GM19467 (cell line): ENCODE data around the gene PLA2G4E.

Experiments
- ATAC-seq: cut with Tn5 transposase; IDR thresholded peaks from one replicate; pipeline ENCODE4 v1.9.1; 2021; ENCODE audit warnings: mild to moderate bottlenecking, moderate library complexity; ENCODE audit not compliant: unreplicated experiment

PLA2G4E gene

DNA sequence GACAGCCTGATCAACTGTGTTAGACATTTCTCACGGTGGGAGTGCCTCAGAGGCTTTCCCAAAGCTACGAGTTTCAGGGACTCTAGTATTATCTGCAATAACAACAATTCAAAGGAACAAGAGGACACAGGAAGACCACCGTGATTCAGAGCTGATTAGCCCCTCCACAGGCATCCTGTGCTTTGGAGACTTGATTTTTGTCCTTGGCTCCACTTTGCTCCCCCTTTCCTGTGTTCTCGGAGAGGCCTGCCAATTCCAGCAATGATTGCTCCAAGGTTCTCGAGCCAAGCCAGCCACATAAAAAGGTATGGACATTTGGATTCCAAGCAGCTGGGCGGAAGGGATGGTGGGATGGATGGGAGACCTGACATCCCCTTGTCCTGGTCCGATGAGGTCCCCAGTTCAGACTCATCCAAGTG is 62.8 kb downstream of the PLA2G4E start:
- ATAC-seq: no peak

GRCh38 chr15:41957021-41957897 is 63.6 kb downstream of the PLA2G4E start:
- ATAC-seq: no peak

DNA sequence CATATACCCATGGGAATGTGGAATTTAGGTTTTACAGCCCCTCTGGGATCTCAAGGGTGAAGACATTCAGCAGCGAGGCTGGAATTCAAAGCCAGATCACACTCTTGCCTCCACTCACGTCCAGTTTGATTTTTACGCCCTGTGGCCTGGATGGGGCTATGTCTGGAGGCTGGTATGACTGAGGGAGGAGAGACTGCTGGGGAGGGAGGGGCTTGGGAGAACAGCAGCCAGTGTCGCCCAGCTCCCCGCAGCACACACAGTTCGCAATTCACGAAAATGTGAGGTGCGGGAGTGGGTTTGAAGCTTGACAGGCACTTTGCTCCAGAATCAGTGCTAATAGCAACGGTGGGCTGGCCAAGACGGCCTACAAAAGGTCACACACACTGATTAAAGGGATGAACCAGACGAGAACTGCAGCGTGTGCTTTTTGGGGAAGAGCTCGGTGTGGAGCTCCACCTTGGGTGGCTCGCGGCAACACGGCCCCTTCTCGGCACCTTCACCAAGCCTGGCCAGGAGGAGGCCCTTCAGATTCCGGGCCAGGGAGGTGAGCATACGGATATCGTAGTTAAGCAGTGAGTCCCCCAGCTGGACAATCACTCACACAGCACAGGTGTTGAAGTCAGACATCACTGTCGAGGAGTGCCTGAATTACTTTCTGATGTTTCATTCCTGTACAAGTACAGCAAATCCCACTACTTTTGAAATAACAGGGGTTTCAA is 64.9 kb downstream of the PLA2G4E start:
- ATAC-seq: no peak

- no peak for ATAC-seq
Observed at GRCh38 chr15:41955100-41955499, 65.7 kb downstream of the PLA2G4E start.

DNA sequence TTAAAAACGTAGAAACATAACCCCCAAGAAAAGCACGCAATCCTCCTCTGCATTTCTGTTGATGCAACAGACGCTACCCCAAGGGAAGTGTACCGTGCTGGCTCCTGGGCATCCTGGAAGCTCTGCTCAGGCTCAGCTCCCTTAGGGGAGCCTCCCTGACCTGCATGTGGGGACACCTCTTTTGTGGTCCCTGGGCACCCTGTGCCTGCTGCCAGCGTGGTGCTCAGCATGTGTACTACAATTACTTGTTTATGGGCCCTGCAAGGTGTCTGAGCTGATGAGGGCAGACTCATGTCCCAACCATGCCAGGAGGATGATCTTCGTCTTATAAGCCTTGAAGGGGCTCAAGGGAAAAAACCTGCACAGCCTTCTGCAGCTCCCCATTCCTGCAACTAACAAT is 66.8 kb downstream of the PLA2G4E start:
- no peak for ATAC-seq

DNA sequence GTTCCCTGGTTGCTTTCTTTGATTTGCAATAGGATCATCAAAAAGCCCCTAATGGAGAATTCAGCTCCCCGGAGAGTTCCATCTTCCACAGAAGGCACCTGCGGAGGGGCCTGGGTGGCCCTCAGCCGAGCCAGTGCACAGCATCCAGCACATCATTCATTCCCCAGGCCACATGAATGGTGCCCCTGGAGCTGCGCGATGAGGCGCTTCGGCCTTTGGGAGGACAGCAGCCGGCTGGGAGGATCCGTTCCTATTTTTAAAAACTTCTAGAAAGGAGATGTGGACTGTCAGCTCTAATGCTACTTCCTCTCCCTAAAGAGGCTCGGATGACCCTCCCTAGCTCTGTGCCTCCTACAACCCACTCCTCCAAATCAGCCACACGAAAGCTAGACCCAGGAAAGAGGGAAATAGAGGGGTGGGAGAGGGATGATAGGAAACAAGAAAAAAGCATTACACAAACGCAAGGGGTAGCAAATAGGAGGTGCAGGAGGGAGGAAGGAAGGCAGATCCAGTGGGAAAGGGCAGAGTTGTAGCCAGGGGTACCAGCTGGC is 68.8 kb downstream of the PLA2G4E start:
- ATAC-seq: no peak

DNA sequence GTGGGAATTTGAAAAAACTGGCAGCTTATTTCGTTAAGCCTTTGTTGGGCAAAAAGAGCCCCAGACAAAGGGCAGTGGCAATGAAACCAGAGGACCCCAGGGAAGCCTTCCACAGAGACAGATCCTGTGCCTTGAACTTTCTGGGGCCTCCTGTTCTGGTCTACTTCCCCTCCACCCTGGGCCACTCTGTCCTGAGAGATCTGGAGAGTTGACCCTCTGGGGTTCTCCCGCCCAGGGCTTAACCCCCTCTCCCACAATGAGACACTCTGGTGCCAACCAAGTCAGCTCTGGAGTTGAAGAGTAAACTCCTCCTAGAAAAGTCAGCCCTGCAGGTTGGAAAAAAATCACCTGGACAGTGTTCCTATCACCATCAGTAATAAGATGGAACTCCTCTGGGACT is 69.3 kb downstream of the PLA2G4E start:
- no peak for ATAC-seq

DNA sequence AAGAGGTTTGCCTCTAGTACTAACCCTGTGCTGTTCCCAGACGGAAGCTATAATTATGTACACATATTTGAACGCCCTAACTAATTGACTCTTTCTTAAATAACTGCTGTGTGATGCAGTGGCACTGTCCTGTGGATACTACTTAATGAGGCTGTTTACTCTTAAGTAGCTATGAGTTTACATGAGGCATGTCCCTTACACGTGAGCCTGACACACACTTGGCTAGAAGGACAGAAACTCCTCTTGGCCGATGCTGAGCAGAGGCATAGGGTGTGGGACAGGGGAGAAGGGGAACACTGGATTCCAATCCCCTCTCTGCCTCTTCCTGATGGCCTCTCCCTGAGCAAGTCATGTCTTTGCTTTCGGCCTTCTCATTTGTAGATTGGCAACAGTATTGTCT is 70.4 kb downstream of the PLA2G4E start:
- no peak for ATAC-seq

GRCh38 chr15:41950127-41950483 is 70.7 kb downstream of the PLA2G4E start:
- no peak for ATAC-seq

- ATAC-seq: no peak
Observed at GRCh38 chr15:41949401-41950126, 71.3 kb downstream of the PLA2G4E start.

DNA sequence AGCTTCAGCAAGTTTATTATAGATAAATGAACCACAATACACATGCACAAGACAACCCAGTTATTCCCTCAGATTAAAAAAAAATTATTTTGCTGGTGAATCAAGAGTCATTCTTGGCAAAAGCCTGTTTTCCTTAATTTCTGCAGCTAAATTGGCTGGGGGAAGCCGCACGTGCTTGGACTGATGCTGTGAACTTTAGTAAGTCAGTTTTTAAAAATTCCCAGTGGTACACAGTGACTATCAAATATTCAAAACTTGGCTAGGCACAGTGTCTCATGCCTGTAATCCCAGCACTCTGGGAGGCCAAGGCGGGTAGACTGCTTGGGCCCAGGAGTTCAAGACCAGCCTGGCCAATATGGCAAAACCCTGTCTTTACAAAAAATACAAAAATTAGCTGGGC is 72.4 kb downstream of the PLA2G4E start:
- no peak for ATAC-seq

DNA sequence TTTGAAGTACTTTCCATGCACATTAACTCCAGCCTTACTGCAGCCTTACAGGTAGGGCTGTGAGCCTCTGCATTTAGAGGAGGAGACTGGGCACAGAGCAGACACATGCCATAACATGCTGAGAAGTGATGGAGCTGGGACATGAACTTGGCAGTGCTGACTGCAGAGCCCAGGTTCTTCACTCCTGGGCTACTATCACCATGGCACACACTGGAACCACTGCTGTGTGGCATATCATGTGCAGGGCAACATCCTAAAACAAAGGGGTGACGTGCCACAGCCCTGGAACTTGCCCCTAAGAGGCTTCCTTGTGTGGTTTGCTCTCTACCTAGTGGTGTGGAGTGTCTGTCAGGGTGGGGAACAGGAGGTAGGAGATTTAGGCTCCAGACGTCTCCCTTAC is 73.9 kb downstream of the PLA2G4E start:
- ATAC-seq: no peak

DNA sequence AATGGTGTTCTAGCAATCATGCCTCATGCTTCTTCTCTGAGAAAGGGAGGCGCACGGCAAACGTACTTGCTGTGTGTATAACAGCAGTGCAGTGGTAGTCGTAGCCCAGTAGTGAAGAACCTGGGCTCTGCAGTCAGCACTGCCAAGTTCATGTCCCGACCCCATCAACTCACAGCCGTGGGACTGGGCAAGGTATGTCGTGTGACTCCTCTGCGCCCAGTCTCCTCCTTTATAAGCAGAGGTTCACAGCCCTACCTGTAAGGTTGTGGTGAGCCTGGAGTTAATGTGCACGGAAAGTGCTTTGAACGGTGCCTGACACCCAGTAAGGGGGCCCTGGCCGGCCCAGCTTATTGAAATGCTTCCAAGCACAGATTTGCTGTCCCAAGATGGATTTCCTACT is 75.1 kb downstream of the PLA2G4E start:
- no peak for ATAC-seq

- no peak for ATAC-seq
Observed at GRCh38 chr15:41945221-41945620, 75.6 kb downstream of the PLA2G4E start.

DNA sequence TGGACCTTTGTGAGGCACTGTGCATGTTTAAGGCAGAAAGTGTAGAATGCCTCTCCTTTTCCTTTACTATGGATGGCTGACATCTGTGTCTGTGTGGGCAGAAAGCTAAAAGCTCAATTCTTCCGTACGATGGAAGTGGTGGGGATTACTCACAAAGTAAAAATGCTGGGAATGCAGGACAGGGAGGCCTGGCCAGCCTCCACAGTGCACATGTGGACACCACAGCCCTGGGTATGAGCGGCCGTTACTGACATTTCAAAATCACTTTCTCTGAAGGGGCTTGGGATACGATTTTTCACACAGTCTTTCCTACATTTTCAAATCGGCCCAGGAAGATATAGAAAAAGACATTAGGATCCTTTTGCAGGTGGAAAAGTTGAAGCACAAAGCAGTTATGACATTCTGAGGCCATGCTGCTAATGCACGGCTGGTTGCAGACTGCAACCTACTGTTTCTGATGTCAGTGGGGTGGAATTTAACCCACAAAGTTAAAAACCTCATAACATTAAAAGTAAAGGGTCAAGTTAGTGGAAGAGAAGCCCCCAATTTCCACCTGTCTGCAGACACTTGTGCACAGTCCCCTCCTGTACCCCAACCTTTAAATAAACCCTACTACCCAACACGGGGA is 76.4 kb downstream of the PLA2G4E start:
- ATAC-seq: no peak

GRCh38 chr15:41943543-41944312 is 77.1 kb downstream of the PLA2G4E start:
- no peak for ATAC-seq

DNA sequence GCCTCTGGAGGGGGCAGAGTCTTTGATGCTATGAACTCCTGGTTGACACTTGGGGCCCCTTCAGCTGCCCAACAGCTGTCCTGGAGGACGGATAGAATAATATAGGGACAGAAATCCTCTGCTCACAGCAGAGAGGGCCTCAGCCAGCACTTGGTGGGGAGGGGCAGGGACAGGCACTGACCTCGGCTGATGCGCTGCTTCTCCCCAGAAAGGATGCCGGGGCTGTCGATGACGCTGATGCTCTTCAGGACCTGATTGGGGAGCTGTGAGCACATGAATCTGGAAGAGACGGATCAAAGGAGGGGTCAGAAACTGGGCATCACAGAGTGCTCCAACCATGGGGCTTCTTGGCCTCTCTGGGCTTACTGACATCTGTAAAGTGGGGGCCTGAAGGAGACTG is 78.0 kb downstream of the PLA2G4E start:
- no peak for ATAC-seq

GRCh38 chr15:41941644-41942415 is 79.0 kb downstream of the PLA2G4E start:
- ATAC-seq: no peak

GRCh38 chr15:41940441-41940857 is 80.4 kb downstream of the PLA2G4E start:
- ATAC-seq: no peak
